Neural cell (in vitro differentiated cells): ENCODE measurements around the gene SLC35A3. TPM values are rescaled to one million over a fixed set of nuclear protein-coding genes. Genes with fewer than 3 reads are reported as not detected.

Experiments used
- H2AFZ ChIP-seq: fragments of 200-600, 300-800 bp; sonication (generic), shearing (Covaris generic); 2 replicates; pipeline ENCODE4 v1.6.0; 2014; ENCODE audit warnings: low read depth, mild to moderate bottlenecking, antibody characterized with exemption, low read length, moderate library complexity
- H3F3A ChIP-seq: fragments of 200-600 bp; shearing (Covaris generic); 2 replicates; pipeline ENCODE4 v1.6.1; 2016; ENCODE audit warnings: mild to moderate bottlenecking, moderate library complexity, mixed read lengths, antibody characterized with exemption, low read length; ENCODE audit not compliant: insufficient read depth, poor library complexity, severe bottlenecking
- H3K27ac ChIP-seq: fragments of 200-600, 300-800 bp; sonication (generic), shearing (Covaris generic); 2 replicates; pipeline ENCODE4 v1.5.1; 2014; ENCODE audit warnings: mild to moderate bottlenecking, low read length, moderate library complexity
- H3K27me3 ChIP-seq: fragments of 300-800, 200-600 bp; sonication (generic), shearing (Covaris generic); 2 replicates; pipeline ENCODE4 v1.6.0; 2014; ENCODE audit warnings: mild to moderate bottlenecking, low read depth, low read length, moderate library complexity; ENCODE audit not compliant: insufficient read depth
- H3K36me3 ChIP-seq: fragments of 300-800, 200-600 bp; sonication (generic), shearing (Covaris generic); 2 replicates; pipeline ENCODE4 v1.5.1; 2014; ENCODE audit warnings: mild to moderate bottlenecking, antibody characterized with exemption, low read length, moderate library complexity; ENCODE audit not compliant: insufficient read depth
- H3K4me2 ChIP-seq: fragments of 300-800, 200-600 bp; sonication (generic), shearing (Covaris generic); 2 replicates; pipeline ENCODE4 v1.6.0; 2014; ENCODE audit warnings: mild to moderate bottlenecking, low read length
- H3K4me3 ChIP-seq: fragments of 300-800, 200-600 bp; sonication (generic), shearing (Covaris generic); 2 replicates; pipeline ENCODE4 v1.5.1; 2014; ENCODE audit warnings: mild to moderate bottlenecking, low read length, moderate library complexity
- H3K79me2 ChIP-seq: fragments of 200-600 bp; shearing (Covaris generic); replicated peaks from 2 replicates; pipeline ENCODE4 v1.6.0; 2014; ENCODE audit warnings: mild to moderate bottlenecking, low read length, moderate library complexity; ENCODE audit not compliant: insufficient read depth
- H3K9ac ChIP-seq: fragments of 300-800, 200-600 bp; sonication (generic), shearing (Covaris generic); 2 replicates; pipeline ENCODE4 v1.6.1; 2016; ENCODE audit warnings: mild to moderate bottlenecking, low read length, mixed read lengths
- H3K9me2 ChIP-seq: fragments of 200-600 bp; shearing (Covaris generic); 2 replicates; pipeline ENCODE4 v1.6.1; 2016; ENCODE audit warnings: mild to moderate bottlenecking, low read length, mixed read lengths; ENCODE audit not compliant: insufficient read depth
- H3K9me3 ChIP-seq: fragments of 200-600, 300-800 bp; sonication (generic), shearing (Covaris generic); 2 replicates; pipeline ENCODE4 v1.6.1; 2016; ENCODE audit warnings: mild to moderate bottlenecking, mixed run types, low read length, moderate library complexity, mixed read lengths
- H4K20me1 ChIP-seq: fragments of 200-600 bp; shearing (Covaris generic); 2 replicates; pipeline ENCODE4 v1.6.1; 2016; ENCODE audit warnings: mild to moderate bottlenecking, mixed run types; ENCODE audit not compliant: insufficient read depth
- CTCF ChIP-seq: fragments of 450-650 bp; IDR thresholded peaks from 2 replicates; pipeline ENCODE4 v1.5.1; 2014; ENCODE audit warnings: antibody characterized with exemption, mild to moderate bottlenecking, moderate library complexity; ENCODE audit not compliant: poor library complexity, severe bottlenecking
- EP300 ChIP-seq: fragments of 450-650 bp; conservative IDR thresholded peaks from 2 replicates; pipeline ENCODE4 v1.6.1; 2014; ENCODE audit warnings: antibody characterized with exemption, mild to moderate bottlenecking, moderate library complexity; ENCODE audit not compliant: poor library complexity, severe bottlenecking
- EZH2 ChIP-seq: fragments of 200-600, 300-800 bp; shearing (Covaris generic), sonication (generic); IDR thresholded peaks from 2 replicates; pipeline ENCODE4 v1.6.1; 2014; ENCODE audit warnings: antibody characterized with exemption, low read length, borderline replicate concordance, mild to moderate bottlenecking; ENCODE audit not compliant: insufficient read depth, poor library complexity, severe bottlenecking
- MXI1 ChIP-seq: fragments of 450-650 bp; conservative IDR thresholded peaks from 2 replicates; pipeline ENCODE4 v1.6.1; 2014; ENCODE audit warnings: antibody characterized with exemption, mild to moderate bottlenecking; ENCODE audit not compliant: poor library complexity, severe bottlenecking
- POLR2AphosphoS5 ChIP-seq: IDR thresholded peaks from 2 replicates; pipeline ENCODE4 v1.6.1; 2012
- RAD21 ChIP-seq: fragments of 450-650 bp; conservative IDR thresholded peaks from 2 replicates; pipeline ENCODE4 v1.6.1; 2014; ENCODE audit warnings: antibody characterized with exemption, mild to moderate bottlenecking, moderate library complexity
- REST ChIP-seq: IDR thresholded peaks from 2 replicates; pipeline ENCODE4 v1.6.1; 2012; ENCODE audit warnings: borderline replicate concordance
- SMC3 ChIP-seq: fragments of 450-650 bp; conservative IDR thresholded peaks from 2 replicates; pipeline ENCODE4 v1.6.1; 2014; ENCODE audit warnings: antibody characterized with exemption, mild to moderate bottlenecking, moderate library complexity; ENCODE audit not compliant: poor library complexity
- TAF1 ChIP-seq: IDR thresholded peaks from 2 replicates; pipeline ENCODE4 v1.6.1; 2012; ENCODE audit warnings: low read depth
- polyA plus RNA-seq: library from polyadenylated mRNA; depleted of rRNA; stranded (reverse); fragments of >200 nt; gene quantifications from 2 replicates; pipeline ENCODE4 v1.2.3, GENCODE V29; 2014

Gene SLC35A3
- polyA plus RNA-seq, 1 donor from 2014 or later = 26.8 TPM

- TF ChIP-seq EZH2 (no peak), REST (no peak), CTCF (no peak), RAD21 (no peak), EP300 (no peak), POLR2AphosphoS5 (no peak), SMC3 (no peak), MXI1 (no peak), TAF1 (no peak)
- Histone ChIP-seq H3K79me2 (peaks cover 5% of the 10 kb centered on the region), H3K27me3 (no peaks in the 10 kb centered on the region), H3K9me2 (no peaks in the 10 kb centered on the region), H3K4me2 (no peak overlapping the region), H3K27ac (no peak overlapping the region), H2AFZ (no peak overlapping the region), H3K9ac (no peak overlapping the region), H3K4me3 (no peak overlapping the region), H3K9me3 (no peaks in the 10 kb centered on the region), H3F3A (no peaks in the 10 kb centered on the region), H3K36me3 (peaks cover 8% of the 10 kb centered on the region), H4K20me1 (no peaks in the 10 kb centered on the region)
Observed at GRCh38 chr1:100065969-100066227, 96.1 kb downstream of the SLC35A3 start.

- Histone ChIP-seq H3K4me3 (no peak overlapping the region), H2AFZ (no peak overlapping the region), H3K36me3 (peaks cover 8% of the 10 kb centered on the region), H3K9ac (no peak overlapping the region), H3K79me2 (no peaks in the 10 kb centered on the region), H4K20me1 (no peaks in the 10 kb centered on the region), H3F3A (no peaks in the 10 kb centered on the region), H3K9me3 (no peaks in the 10 kb centered on the region), H3K9me2 (no peaks in the 10 kb centered on the region), H3K27me3 (no peaks in the 10 kb centered on the region), H3K27ac (no peak overlapping the region), H3K4me2 (no peak overlapping the region)
- no peak for TF ChIP-seq MXI1
- TF ChIP-seq RAD21 = no peak
- no peak for TF ChIP-seq EP300
- no peak for TF ChIP-seq SMC3
- TF ChIP-seq TAF1 = no peak
- no peak for TF ChIP-seq CTCF
- no peak for TF ChIP-seq EZH2
- TF ChIP-seq POLR2AphosphoS5 = no peak
Observed at GRCh38 chr1:100070201-100070939, 100.6 kb downstream of the SLC35A3 start.
